Breast epithelium (tissue), 4 donors: ENCODE results near the gene SUCLG2. TPM values are rescaled to one million over a fixed set of nuclear protein-coding genes. Genes with fewer than 3 reads are reported as not detected.
"Not testable (repeated sequence)": the region's sequence is repeated elsewhere in the genome, so short reads cannot be mapped to it uniquely, and the experiment has no call there.

Source experiments
- DNase-seq, 2 donors: peaks; one replicate each; pipeline ENCODE4 v3.0.0-alpha.2; 2019; ENCODE audit warnings: low spot score in 2 of 2
- H3K27ac ChIP-seq, 2 donors: fragments of 200-600 bp; sonication (generic) in 1 of 2; one replicate each; pipeline ENCODE4 v1.5.1; 2016 to 2019; ENCODE audit warnings: mild to moderate bottlenecking in 1 of 2
- H3K27me3 ChIP-seq, 2 donors: fragments of 200-600 bp; sonication (generic) in 1 of 2; one replicate each; pipeline versions ENCODE4 v1.5.1 to v1.6.0; 2017 to 2019; ENCODE audit warnings: control low read depth in 1 of 2, mild to moderate bottlenecking in 1 of 2
- H3K36me3 ChIP-seq: fragments of 200-600 bp; one replicate; pipeline ENCODE4 v1.5.1; 2019
- H3K4me1 ChIP-seq, 2 donors: fragments of 200-600 bp; sonication (generic); one replicate each; pipeline ENCODE4 v1.5.1; 2016 to 2019; ENCODE audit warnings: control low read depth in 1 of 2
- H3K4me3 ChIP-seq, 3 donors: fragments of 200-600 bp; sonication (generic); 1 replicate in 2 of 3; 2 replicates in 1 of 3; pipeline ENCODE4 v1.5.1; 2016 to 2019; ENCODE audit warnings: mild to moderate bottlenecking in 3 of 3, moderate library complexity in 2 of 3
- H3K9me3 ChIP-seq, 2 donors: fragments of 200-600 bp; sonication (generic) in 1 of 2; one replicate each; pipeline ENCODE4 v1.5.1; 2016 to 2019; ENCODE audit warnings: control low read depth in 1 of 2
- POLR2A ChIP-seq: fragments of 450-650 bp; IDR thresholded peaks from one replicate; pipeline ENCODE4 v1.6.1; 2016; ENCODE audit warnings: antibody characterized with exemption, mild to moderate bottlenecking, moderate library complexity
- POLR2AphosphoS5 ChIP-seq, 3 donors: sonication (generic); formaldehyde crosslinking; IDR thresholded peaks; one replicate each; pipeline ENCODE4 v1.6.1; 2017; ENCODE audit warnings: antibody characterized with exemption in 3 of 3
- intact Hi-C: fragments of 100-400 bp; cut with DNase I; formaldehyde crosslinking; loops from one replicate; pipeline ENCODE4 v1.15.1; 2023; ENCODE audit warnings: low total_unique reads
- total RNA-seq, 3 donors: library from RNA; depleted of rRNA; stranded (reverse); fragments of >200 nt; gene quantifications; one replicate each; pipeline ENCODE4 v1.1.0, GENCODE V29; 2016
- TF ChIP-seq, protein P1 (sequence below), 3 donors: fragments of 450-650 bp; IDR thresholded peaks; one replicate each; pipeline ENCODE4 v1.5.1; 2016 to 2017; ENCODE audit warnings: antibody characterized with exemption in 3 of 3, mild to moderate bottlenecking in 3 of 3, moderate library complexity in 3 of 3

SUCLG2 gene
- total RNA-seq, 3 donors from 2014 or later, result 45.9 to 58.1 (median 52.8) TPM

DNA sequence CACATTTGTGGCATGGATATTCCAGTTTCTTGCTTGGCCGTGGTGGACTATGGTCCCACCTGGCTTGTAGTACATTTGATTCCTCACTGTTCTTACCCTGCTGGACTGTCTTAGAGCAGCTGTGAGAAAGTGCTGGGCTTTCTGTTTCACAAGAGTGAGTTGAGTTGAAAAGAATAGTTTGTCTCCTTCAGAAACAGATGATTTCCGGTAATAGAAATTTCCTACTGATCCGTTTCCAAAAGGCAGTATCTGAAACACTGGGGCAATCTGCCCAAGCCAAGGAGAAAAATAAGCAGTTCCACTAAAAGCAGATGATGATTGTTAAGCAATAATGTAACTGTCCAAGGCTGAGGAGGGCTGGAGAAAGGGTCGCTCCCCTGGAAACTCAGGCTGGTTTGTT, 96.0 kb downstream of the SUCLG2 start:
- Histone ChIP-seq H3K27me3 (no peaks in the 10 kb centered on the region), H3K4me3 (no peak overlapping the region), H3K4me1 (no peaks in the 10 kb centered on the region), H3K27ac (no peak overlapping the region), H3K9me3 (no peaks in the 10 kb centered on the region), H3K36me3 (no peaks in the 10 kb centered on the region)
- intact Hi-C loops, result no loop called here
- DNase-seq, result no peak
- TF ChIP-seq, protein P1, sequence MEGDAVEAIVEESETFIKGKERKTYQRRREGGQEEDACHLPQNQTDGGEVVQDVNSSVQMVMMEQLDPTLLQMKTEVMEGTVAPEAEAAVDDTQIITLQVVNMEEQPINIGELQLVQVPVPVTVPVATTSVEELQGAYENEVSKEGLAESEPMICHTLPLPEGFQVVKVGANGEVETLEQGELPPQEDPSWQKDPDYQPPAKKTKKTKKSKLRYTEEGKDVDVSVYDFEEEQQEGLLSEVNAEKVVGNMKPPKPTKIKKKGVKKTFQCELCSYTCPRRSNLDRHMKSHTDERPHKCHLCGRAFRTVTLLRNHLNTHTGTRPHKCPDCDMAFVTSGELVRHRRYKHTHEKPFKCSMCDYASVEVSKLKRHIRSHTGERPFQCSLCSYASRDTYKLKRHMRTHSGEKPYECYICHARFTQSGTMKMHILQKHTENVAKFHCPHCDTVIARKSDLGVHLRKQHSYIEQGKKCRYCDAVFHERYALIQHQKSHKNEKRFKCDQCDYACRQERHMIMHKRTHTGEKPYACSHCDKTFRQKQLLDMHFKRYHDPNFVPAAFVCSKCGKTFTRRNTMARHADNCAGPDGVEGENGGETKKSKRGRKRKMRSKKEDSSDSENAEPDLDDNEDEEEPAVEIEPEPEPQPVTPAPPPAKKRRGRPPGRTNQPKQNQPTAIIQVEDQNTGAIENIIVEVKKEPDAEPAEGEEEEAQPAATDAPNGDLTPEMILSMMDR (IDR thresholded peaks at IDR 0.05), result no peak
- no peak for TF ChIP-seq POLR2A
- no peak for TF ChIP-seq POLR2AphosphoS5 (IDR thresholded peaks at IDR 0.05)

DNA sequence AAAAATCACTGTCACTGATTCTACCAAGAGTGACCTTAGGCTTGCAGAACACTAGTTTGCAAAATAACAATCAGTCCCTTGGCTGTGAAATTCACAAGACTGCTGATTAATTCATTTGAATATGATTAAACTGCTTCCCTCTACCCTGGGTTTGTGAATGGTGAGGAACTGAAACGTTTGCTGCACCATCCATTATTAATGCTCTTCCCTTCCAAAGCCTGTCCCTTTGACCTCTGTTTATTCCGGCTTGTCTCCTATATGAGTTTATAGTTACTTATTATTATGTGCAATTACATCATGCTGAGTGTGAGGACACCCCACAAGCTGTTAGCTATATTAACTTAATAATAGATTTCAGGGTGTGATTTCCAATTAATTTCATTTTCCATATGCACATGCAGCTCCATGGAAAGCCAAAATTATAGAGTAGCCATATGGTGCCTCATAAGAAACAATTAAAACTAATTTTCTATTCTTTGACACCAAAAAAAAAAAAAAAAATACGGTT, 96.5 kb downstream of the SUCLG2 start:
- Histone ChIP-seq H3K27ac (no peak overlapping the region), H3K9me3 (no peaks in the 10 kb centered on the region), H3K4me3 (no peak overlapping the region), H3K36me3 (no peaks in the 10 kb centered on the region), H3K27me3 (no peaks in the 10 kb centered on the region), H3K4me1 (no peaks in the 10 kb centered on the region)
- no peak for DNase-seq
- TF ChIP-seq, protein P1 (IDR thresholded peaks at IDR 0.05), result no peak
- TF ChIP-seq POLR2AphosphoS5 (IDR thresholded peaks at IDR 0.05), result no peak
- TF ChIP-seq POLR2A, result no peak
- intact Hi-C loops, result no loop called here

DNA sequence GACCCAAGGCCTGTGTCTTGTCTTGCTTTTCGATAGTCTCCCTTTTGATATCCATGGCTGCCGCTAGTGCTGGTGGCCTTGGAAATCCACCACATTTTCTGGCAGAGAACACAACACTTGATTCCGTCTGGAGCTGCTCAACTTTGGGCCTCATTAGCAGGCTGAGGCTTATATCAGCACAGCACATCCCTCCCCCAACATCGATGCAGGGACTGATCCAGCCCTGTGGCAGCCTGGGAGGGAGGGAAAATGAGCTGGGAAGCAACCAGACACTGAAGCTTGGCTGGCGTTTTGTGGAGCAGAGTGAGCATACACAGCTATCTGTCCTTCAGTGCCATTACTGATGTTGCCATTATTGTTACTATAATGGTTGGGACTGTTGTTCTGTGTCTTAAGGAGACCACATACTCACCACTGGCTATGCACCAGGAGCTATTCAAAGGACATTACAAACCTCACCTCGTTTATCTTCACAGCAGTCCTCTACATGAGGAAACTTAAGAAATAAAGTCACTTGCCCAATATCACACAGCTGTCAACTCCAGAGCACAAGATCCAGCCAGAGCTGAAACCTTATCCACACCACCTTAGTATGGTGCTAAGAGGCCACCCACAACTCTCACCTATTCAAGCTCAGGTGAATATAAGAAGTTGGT, 102.9 kb downstream of the SUCLG2 start:
- no peak for DNase-seq
- Histone ChIP-seq H3K4me1 (no peaks in the 10 kb centered on the region), H3K36me3 (no peaks in the 10 kb centered on the region), H3K9me3 (no peaks in the 10 kb centered on the region), H3K27ac (no peak overlapping the region), H3K27me3 (no peaks in the 10 kb centered on the region), H3K4me3 (no peak overlapping the region)
- intact Hi-C loops, result no loop called here
- TF ChIP-seq POLR2AphosphoS5 (IDR thresholded peaks at IDR 0.05), result no peak
- TF ChIP-seq, protein P1 (IDR thresholded peaks at IDR 0.05), result no peak
- no peak for TF ChIP-seq POLR2A

DNA sequence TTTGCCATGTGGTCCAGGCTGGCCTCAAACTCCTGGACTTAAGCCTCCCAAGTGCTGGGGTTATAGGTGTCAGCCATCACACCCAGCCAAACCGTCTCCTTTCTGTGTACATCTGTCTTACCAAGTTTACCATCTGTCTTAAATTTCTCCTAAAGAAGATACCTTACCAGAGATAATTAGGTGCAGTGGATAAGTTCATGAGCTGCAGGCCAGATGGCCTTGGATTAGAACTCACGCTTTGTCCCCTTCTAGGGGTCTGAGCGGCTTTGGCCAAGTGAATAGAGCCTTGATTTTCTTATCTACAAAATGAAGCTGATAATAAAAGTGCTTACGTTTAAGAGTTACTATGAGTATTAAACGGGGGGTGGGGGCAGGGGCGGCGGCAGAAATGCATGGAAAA, 103.9 kb downstream of the SUCLG2 start:
- Histone ChIP-seq H3K9me3 (no peaks in the 10 kb centered on the region), H3K4me3 (no peak overlapping the region), H3K27ac (no peak overlapping the region), H3K27me3 (no peaks in the 10 kb centered on the region), H3K36me3 (no peaks in the 10 kb centered on the region), H3K4me1 (no peaks in the 10 kb centered on the region)
- TF ChIP-seq, protein P1 (IDR thresholded peaks at IDR 0.05), result no peak
- no peak for TF ChIP-seq POLR2A
- no peak for TF ChIP-seq POLR2AphosphoS5 (IDR thresholded peaks at IDR 0.05)
- intact Hi-C loops, result no loop called here
- no peak for DNase-seq

DNA sequence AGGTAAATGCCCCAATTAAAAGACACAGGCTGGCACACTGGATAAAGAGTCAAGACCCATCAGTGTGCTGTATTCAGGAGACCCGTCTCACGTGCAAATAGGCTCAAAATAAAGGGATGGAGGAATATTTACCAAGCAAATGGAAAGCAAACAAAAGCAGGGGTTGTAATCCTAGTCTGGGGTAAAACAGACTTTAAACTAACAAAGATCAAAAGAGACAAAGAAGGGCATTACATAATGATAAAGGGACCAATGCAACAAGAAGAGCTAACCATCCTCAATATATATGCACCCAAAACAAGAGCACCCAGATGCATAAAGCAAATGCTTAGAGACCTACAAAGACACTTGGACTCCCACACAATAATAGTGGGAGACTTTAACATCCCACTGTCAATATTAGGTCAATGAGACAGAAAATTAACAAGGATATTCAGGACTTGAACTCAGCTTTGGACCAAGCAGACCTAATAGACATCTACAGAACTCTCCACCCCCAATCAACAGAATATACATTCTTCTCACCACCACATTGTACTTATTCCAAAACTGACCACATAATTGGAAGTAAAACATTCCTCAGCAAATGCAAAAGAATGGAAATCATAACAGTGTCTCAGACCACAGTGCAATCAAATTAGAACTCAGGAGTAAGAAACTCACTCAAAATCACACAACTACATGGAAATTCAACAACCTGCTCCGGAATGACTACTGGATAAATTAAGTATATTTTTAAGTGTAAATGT, 111.7 kb downstream of the SUCLG2 start:
- H3K27me3 ChIP-seq, H3K4me1 ChIP-seq, H3K4me3 ChIP-seq, H3K27ac ChIP-seq, H3K9me3 ChIP-seq, H3K36me3 ChIP-seq, DNase-seq, intact Hi-C loops: not testable (repeated sequence)
